Stimulated activated CD8-positive, alpha-beta memory T cell treated with anti-CD3 and anti-CD28 coated beads, Interleukin-12 subunit alpha, Interleukin-12 subunit beta, amount 100 ng/mL, for 1 hour (primary cell): Measurements from ENCODE around the gene KCNH1.
"Not testable (repeated sequence)": the region's sequence is repeated elsewhere in the genome, so short reads cannot be mapped to it uniquely, and the experiment has no call there.

ENCODE experiments used
- DNase-seq: peaks from one replicate; pipeline ENCODE4 v3.0.0-alpha.2; 2020; ENCODE audit warnings: low read depth

The KCNH1 gene

DNA sequence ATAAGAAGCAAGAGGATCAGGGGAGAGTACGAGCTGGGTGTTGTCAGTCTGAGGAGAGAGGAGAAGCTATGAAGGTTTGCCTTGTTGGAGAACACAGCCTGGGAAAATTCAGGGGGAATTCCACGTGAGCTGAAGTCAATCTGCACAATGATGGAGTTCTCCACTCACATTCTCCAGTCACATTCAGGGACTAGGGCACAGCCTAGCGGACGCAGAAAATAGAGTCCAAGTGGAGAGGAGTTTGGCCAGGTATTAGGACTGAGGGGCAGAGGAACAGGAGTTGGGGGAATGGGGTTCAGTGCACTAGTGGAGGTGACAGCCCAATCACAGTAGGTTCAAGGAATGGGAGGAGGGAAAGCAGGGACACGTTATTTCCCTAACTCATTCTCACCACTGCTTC is 124.0 kb downstream of the KCNH1 start:
- DNase-seq: no peak

DNA sequence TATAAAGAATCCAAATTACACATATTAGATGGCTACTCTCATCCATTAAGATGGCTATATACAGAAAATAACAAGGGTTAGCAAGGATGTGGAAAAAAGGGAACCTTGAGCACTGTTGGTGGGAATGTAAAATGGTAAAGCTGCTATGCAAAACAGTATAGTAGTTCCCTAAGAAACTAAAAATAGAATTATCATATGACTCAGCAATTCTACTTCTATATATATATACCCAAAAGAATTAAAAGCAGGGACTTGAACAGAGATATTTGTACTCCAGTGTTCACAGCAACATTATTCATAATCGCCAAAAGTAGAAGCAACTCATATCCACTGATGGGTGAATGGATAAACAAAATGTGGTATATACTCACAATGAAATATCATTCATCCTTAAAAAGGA is 126.1 kb downstream of the KCNH1 start:
- no peak for DNase-seq

DNA sequence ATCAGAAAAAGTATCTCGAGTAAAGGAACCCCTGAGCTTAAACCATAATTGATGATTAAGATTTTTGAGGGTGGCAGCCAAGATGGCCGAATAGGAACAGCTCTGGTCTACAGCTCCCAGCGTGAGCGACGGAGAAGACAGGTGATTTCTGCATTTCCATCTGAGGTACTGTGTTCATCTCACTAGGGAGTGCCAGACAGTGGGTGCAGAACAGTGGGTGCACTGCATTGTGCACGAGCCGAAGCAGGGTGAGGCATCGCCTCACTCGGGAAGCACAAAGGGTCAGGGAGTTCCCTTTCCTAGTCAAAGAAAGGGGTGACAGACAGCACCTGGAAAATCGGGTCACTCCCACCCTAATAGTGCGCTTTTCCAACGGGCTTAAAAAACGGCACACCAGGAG is 138.0 kb downstream of the KCNH1 start:
- DNase-seq: not testable (repeated sequence)

DNA sequence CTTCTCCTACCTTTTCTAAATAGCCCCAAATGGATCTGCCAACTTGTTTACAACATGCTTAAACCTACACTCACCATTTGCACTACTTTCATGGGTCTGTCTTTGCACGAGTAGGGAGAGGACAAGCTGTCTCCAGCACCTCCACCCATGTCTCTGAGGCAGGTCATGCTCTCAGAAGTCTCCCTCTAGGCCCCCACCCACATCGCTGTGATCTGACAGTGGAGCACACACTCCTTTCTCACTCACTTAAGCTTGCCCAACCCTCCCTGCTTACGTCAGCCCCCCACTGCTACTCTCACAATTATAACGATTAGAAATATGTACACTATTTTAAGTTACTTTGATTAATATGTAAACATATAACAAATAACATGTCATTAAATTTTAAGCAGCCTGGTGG is 141.1 kb downstream of the KCNH1 start:
- no peak for DNase-seq

DNA sequence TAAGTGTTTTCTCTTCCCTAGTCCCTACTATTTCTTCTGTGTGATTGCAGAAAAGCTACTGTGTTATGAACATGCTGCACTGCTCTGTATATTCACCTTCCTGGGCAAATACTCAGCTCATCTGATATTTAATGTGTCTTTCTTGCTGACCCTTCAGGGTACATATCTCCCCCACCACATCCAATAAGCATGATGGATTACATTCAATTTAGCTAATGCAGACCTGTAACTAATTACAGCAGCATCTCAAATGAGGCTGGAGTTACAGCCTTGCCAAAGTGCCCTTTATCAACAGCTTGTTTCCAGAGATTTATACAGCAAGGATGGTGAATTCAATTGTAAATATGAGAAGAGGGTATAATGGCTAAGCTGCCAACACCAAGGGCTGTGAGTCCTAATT is 144.0 kb downstream of the KCNH1 start:
- DNase-seq: no peak

DNA sequence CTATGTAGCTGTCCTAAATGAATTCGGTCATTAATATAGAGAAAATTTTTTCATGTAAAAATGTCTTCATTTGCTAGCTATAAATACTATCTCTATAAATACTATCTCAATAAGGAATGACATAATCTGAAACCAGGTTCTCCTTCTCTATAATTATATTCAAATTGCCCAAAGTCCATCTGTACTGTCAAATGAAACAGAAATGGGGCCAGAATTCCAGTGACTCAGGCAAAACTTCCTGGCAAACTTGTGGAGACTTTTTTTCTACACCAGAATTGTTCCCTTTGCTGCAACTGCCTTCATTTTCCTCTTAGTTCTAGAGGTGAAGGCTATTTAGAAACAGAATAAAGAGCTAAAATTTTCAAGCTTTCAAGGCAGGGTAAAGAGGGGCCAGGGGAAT is 152.5 kb downstream of the KCNH1 start:
- DNase-seq: no peak

DNA sequence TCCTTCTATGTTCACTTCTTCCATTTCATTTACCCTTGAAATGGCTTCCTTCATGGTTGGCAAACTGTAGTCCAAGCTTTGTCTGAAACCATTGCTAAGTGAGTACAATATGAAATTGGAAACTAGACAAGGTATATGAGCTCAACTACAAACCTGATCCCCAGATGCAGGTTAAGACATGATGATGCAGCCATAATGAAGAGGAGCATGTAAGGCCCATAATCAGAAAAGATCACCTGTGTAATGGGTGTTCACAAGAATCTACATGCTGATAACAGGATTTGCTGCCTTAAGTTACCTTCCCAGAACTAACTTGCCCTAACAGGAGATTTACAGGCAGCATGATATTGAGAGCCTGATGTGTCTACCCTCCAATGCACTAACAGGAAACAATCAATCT is 153.9 kb downstream of the KCNH1 start:
- no peak for DNase-seq

DNA sequence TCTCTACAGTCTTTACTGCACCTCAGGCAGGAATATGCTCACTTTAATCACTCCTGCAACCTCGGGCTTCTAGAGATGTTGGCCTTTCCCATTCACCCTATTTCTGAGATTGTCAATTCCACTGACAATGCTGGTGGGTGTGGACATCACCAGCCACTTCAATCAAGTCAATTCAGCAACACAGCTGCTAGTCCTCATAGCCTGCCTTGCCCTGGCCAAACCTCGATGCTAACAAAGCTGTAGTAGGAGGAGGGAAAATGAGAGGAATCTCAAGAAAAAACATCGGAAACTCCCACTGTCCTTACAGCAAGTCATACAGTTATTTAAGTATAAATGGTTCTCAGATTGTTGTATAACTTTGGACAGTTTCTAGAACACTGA is 155.0 kb downstream of the KCNH1 start:
- no peak for DNase-seq

DNA sequence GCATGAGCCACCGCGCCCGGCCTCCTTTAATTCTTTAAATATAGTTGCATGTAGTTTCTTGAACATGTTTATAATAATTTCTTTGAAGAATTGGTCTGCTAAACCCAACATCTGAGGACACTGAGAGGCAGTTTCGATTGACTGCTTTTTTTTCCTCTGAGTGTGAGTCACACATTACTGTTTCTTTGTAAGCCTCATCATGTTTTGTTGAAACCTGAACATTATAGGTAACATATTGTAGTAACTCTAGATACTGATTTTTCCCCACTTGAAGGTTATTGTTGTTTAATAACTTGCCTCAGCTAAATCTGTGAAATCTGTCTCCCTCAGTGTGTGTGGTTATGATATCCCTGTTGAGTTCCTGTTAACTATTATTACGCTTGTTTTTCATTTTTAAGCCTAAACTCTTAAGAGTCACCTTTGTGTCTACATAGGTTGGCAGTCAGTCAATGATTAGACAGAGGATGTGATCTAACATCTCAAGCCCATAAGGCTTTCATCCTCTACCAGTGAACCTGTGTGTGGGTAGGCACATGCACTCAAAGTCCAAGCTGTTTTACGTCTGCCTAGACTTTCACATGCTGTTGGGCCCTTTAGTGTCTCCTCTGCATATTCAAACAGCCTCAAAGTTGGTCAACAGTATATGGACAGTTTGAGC is 155.5 kb downstream of the KCNH1 start:
- no peak for DNase-seq

DNA sequence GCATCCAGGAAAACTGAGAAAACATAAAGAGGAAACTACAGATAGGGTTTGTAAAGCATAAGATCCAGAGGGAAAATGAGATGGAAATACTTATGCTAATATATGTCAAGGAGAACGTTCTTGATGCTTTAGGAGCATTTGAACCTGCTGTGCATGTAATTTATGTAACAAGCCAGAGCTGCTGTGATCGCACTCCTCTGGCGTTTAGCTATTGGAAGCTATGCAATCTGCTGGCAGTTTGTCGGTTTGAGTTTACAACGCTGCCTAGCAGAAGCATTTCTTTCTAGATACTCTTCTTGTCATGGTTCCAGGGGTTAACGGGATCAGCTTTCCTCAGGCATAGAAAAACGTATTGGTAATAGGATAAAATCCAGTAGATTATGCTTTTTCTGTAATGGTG is 182.7 kb downstream of the KCNH1 start:
- no peak for DNase-seq

DNA sequence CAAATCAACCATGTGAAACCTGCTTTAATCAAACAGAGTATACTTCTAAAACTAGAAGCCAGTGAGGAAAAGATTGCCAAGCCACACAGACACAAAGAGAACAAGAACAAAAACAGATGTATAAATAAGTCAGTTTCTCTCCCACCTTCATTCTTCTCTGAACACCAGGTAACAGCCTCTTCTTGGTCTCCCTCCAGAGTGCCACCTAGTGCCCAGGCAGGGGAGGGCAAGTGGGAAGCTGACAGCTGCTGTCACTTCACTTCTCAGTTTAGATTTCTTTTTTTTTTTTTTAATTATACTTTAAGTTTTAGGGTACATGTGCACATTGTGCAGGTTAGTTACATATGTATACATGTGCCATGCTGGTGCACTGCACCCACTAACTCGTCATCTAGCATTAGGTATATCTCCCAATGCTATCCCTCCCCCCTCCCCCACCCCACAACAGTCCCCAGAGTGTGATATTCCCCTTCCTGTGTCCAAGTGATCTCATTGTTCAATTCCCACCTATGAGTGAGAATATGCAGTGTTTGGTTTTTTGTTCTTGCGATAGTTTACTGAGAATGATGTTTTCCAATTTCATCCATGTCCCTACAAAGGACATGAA is 183.9 kb downstream of the KCNH1 start:
- not testable (repeated sequence) for DNase-seq

DNA sequence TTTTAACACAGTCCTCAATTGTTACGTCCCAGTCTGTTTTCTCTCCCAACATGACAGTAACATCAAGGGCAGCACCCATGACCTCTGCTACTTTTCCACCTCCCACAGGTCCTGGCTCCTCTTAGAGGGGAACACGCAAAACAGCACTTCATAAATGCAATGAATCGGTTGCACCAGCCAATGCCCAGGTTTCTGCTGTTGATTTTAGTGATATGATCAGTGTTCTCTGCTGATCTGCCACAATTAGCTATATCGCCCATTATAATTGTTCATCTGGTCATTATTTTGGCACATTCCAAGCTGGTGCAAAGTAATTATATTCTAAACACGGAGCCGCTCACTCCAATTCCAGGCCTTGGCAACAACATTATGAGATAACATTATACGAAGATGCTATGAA is 184.5 kb downstream of the KCNH1 start:
- DNase-seq: no peak

DNA sequence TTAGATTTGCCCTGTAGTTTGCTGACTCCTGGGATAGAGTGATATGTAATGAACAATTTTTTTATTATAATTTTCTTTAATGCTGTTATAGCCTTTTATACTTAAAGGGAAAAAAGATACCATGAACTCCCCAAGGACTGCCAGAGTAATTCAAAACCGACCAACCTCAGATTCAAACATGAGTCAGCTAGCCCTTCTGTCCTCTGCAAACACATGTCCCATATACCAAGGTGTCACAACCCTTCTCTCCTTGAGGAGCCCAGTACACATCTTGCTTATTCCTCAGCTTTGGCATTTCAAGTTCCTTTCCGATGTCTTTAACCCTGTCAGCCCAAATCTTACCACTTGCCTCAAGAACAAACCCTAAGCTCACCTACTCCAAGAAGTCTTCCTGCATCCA is 184.9 kb downstream of the KCNH1 start:
- DNase-seq: no peak

DNA sequence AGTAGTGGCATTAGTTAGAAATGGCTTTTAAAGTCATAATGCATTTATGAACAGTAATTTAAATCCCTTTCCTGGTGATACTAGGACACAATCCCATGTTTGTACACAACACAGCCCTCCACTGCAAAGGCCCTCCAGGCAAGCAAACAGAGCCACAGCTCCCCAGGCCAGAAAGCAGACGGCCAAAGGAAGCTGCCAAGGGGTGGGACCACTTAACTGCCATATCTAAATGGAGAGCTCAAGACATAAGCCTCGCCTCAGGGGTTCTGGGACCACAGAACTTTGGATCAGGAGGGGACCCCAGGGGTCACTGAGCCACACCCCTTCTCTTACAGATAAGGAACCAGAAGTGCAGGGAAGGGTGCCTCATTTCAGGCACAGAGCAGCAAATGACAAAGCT is 189.7 kb downstream of the KCNH1 start:
- DNase-seq: no peak

DNA sequence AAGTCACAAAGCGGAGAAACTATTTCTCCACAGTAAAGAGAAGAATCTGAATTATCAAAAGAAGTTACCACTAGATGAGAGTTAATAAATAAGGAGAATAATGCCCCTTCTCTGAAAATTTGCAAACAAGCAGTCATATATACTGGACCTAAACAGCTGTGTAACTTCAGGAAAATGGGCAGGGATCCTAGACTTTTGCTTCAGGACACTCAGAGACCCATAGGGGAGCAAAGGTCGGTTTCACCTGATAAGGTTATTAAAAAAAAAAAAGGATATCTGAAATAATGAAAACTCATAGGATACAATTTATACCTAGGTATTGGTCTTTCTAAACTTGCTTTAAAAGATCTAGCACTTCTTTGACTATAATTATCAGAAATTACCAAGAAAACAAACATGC is 191.4 kb downstream of the KCNH1 start:
- DNase-seq: no peak

DNA sequence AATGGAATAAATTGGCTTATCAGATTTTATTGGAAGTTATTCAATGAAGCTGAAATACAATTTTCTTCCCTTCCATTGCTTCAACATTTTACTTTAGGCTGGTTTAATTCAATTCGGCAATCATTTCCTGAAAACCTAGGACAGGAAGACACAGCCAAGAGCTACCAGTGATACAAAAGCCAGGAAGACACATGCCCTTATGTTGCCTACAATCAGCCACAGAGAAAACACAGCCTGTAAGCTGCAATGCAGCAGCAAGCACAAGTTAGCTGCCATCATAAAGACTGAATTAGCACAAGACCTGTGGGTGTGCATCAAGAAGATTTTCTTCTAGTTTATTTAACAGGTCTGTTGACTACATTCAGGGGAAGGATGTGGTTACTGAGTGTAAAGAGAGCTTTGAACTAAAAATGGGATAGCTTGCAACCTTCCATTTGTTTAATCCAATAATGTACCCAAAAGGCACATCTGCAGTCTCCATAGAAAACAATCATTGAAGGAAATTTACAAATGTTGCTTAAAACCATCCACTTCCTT is 193.8 kb downstream of the KCNH1 start:
- DNase-seq: no peak

DNA sequence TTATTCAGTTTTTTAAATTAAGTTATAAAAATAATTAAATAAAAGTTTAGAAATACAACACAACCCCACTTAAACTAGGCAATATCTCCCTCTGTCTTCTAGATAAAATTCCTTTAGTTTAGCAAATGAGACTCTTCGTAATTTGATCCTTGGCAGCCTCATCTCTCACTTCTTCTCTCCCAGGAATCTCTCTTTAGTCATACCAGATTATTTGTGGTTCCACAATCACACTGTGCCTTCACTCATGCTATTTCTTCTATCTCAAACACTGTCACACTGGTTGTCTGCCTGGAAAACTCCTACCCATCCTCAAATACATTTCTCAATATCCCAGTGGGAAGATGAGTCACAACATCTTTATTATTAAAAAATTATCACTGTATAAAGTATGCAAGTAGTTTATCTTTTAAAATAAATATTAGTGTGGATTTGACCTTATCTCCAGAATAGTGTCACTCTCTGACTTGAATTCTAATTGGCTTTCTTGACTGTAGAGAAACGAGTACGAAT is 195.5 kb downstream of the KCNH1 start:
- no peak for DNase-seq

DNA sequence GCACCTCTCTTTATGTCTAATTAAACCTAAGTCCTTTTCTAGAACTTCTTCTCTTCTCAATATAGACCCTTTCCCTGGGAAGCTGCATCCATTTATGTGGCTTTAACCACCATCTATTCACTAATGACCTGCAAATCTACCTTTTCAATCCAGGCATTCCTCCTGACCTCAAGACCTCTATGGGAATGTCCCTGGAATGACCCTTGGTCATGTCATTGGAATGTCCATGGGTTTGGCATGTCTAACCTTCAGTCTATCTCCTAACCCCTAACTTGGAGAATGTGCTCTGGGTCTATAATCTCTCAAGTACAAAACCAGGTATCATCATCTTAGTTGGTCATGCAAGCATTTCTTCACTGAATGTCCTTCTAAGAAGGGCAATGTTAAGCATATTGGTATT is 196.1 kb downstream of the KCNH1 start:
- no peak for DNase-seq

DNA sequence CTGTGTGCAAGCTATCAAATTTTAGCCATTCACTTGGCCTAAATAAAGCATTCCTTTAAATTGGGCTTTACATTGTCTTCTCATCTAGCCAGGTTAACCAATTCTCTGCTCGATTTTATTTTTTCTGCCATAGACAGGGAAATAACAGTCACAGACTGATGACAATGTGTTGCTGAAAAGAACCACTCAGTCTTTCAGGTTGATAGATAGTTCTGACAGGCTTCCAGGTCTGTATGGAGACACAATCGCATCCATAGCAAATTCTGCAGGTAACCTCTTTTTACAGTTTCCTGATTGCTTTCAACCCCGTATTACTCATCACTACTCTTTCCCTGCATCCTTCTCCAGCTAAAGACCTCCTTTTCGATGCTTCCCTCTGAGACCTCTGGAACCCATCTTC is 198.0 kb downstream of the KCNH1 start:
- no peak for DNase-seq

DNA sequence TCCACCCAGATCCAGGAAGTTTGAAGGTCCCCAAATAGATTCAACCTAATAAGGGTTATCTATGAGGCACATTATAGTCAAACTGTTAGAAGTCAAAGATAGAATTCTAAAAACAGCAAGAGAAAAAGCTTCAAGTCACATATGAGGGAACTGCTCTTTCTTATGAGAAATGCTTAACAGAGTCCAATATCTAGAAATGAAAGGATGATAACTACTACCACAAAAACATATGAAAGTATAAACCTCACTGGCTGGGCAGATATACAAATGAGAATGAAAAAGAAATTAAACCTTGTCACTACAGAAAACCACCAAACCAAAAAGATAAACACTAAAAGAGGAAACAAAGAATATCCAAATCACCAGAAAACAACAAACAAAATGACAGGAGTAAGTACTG is 201.8 kb downstream of the KCNH1 start:
- no peak for DNase-seq

DNA sequence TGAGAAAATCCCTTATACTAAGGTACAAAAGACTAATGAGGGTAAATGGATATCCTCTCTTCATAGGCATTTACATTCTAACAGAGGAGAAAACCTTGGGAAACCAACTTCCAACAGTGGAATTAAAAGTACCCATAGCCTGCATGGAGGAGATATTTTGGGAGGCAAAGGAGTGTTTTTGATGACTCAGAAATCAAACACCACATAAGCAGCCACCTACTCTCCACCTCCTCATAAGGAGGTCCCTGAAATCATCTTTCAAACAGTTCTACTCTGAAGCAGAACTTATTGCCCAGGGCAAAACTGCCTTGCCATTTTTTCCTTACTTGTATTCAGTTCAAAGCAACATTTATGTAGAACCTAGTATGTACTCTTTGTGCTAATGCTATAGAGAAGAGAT is 211.3 kb downstream of the KCNH1 start:
- no peak for DNase-seq

DNA sequence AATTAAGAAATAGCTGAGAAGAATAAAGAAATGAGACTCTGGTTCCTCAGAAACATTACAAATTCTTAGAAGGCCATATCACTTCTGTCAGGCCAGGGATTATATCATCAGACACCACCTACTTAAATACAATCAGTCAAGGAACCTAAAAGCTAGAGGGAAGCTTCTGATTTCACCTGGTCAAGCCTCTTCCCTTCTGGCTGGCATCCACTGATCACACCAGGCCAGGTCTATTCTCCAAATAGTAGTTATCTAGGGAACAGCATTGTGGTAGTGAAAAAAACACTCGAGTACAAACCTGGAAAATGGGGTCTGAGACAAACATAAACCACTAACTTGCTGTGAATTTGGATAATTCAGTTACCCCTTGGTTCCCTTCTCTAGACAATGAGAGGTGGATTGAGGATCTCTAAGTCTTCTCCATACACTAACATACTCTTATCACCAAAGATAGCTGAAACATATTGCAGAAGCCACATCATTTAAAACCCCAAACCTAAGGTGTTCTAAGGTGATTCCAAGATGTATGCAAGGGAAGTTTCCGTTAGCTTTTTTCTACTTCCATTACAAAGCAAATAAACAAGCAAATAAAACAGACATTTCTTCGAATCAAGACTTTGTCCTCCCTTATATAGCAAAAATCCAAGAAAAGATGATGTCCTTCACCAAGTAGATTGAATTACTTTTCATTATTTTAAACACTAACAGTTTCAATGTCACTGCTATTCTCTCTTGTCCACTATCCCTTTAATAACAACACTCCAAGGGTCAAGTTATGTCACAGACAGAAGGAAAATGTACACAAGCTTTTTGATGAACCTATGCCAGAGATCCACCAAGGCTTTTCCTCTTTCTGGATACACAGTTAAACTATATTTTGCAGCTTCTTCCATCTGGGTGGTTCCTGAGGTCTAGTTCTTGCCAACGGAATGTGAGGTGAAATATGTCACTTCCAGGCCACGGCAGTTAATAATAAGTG is 212.9 kb downstream of the KCNH1 start:
- no peak for DNase-seq

DNA sequence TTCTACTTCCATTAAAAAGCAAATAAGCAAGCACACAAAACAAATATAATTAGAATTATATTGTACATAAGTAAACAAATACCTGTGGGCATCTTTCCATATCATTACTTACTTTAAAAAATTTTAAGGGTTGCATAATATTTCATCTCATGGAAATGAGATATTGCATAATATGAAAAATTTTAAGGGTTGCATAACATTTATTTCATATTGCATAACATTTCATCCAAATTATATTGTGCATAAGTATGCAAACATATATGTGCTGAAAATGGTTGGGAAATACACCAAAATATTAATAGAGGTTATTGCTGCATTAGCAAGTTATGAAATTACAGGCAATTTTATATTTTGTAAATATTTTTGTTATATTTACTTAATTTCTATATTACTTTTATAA is 213.7 kb downstream of the KCNH1 start:
- no peak for DNase-seq
